Measurements from ENCODE around the gene ECEL1.
"Not testable (repeated sequence)": the region's sequence is repeated elsewhere in the genome, so short reads cannot be mapped to it uniquely, and the experiment has no call there.

ECEL1 gene, protein sequence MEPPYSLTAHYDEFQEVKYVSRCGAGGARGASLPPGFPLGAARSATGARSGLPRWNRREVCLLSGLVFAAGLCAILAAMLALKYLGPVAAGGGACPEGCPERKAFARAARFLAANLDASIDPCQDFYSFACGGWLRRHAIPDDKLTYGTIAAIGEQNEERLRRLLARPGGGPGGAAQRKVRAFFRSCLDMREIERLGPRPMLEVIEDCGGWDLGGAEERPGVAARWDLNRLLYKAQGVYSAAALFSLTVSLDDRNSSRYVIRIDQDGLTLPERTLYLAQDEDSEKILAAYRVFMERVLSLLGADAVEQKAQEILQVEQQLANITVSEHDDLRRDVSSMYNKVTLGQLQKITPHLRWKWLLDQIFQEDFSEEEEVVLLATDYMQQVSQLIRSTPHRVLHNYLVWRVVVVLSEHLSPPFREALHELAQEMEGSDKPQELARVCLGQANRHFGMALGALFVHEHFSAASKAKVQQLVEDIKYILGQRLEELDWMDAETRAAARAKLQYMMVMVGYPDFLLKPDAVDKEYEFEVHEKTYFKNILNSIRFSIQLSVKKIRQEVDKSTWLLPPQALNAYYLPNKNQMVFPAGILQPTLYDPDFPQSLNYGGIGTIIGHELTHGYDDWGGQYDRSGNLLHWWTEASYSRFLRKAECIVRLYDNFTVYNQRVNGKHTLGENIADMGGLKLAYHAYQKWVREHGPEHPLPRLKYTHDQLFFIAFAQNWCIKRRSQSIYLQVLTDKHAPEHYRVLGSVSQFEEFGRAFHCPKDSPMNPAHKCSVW

GRCh38 chr2:232487385-232488096 lies at the start of gene ECEL1:
TSS of gene ECEL1 (minus strand) at chr2:232487834. CDS start at chr2:232486653, 1,181 bp downstream.
- no peak for DNase-seq (ENCODE audit: low read depth in 2 of 3, low spot score in 2 of 3)

- DNase-seq (ENCODE audit: low read depth in 2 of 3, low spot score in 2 of 3) = no peak
Observed at GRCh38 chr2:232537079-232537478, 49.4 kb upstream of the ECEL1 start.

DNA sequence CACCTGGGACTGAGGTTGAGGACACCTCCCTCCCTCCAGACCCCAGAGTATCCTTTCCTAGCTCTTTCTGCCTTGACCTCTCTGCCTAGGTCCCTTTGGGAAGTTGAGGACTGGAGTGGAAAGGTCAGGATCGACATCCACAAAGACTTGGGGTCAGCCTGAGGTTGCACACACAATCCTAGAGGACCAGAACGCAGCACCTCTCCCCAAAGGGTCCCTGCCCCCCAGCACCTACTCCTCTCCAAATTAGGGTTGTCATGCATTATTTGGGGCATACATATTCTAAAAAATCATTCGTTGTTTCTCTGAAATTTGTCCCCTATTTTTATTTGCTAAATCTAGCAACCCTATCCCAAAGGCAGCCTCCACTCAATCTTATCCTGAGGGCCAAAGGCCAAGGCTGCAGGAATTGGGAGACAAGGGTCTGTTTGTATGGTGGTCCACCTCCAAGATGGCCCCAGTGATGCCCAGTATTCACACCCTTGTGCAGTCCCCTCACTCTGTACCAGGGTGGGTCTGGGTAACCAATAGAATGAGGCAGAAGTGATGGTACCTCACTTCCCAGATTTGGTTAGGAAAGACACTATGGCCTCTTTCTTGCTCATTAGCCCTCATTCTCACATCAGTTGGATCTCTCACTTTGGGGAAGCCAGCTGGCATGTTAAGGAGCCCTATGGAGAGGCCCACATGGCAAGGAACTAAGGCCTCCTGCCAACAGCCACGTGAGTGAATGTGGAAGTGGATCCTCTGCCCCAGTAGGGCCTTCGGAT lies 48.3 kb upstream of the ECEL1 start:
- no peak for DNase-seq (ENCODE audit: low read depth in 2 of 3, low spot score in 2 of 3)

DNA sequence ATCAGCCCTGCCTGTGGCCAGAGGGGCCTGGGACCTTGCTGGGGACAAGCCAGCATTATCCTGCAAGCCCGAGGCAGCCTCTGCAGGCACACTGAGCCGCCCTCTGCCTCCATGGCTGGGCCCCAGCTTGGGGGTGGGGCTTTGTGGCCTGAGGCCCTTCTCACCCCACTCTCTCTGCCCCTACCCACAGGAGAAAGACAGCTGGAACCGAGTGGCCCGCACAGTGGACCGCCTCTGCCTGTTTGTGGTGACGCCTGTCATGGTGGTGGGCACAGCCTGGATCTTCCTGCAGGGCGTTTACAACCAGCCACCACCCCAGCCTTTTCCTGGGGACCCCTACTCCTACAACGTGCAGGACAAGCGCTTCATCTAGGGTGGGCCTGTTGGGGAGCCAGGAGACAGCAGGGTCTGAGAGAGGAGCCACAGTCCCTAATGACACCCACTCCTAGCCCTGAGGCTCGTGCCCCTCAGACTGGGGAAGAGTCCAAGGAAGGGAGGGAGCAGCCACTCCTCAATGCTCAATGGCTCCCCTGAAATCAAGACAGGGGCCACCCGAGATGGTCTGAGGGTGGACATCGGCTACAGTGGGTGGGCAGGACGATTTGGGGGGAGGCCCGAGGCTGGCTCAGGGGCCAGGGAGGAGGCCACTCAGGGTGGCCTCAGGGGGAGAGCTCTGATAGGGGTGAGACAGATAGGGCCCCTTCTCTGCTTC lies 47.5 kb upstream of the ECEL1 start:
- no peak for DNase-seq (ENCODE audit: low read depth in 2 of 3, low spot score in 2 of 3)

DNA sequence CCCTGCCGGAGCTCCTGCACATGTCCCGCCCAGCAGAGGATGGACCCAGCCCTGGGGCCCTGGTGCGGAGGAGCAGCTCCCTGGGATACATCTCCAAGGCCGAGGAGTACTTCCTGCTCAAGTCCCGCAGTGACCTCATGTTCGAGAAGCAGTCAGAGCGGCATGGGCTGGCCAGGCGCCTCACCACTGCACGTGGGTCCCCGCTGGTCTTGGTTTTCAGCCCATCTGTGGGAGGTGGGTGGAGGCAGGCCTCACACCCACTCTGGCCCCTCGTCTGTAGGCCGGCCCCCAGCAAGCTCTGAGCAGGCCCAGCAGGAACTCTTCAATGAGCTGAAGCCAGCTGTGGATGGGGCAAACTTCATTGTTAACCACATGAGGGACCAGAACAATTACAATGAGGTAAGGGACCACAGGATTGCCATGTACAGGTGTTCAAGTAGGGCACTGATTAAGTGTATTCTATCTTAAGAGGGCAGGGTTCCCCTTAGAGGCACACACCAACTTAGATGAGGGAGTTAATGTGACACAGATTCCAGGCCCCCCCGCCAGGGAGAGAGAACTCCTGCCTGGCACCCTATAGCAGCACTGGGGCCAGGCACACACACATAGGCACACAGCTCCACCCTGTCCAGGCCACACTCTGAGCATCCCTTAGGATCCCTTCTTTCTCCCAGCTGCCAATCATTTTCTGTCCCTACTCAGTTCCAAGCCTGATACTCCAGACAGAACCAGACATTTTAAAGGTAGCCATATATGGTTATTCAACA lies 46.5 kb upstream of the ECEL1 start:
- no peak for DNase-seq (ENCODE audit: low read depth in 2 of 3, low spot score in 2 of 3)

DNA sequence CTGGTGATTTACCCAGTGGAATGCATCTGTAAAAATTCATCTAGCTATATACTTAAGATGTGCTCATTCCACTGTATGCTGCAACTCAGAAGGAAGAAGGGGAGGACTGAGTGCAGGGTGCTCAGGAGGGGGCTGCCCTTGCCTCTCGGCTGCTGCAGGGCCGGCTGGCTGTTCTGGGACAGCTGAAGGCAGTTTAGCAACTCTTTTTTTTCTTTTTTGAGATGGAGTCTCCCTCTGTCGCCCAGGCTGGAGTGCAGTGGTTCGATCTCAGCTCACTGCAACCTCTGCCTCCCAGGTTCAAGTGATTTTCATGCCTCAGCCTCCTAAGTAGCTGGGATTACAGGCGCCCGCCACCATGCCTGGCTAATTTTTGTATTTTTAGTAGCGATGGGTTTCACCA lies 45.2 kb upstream of the ECEL1 start:
- DNase-seq (ENCODE audit: low read depth in 2 of 3, low spot score in 2 of 3) = not testable (repeated sequence)

GRCh38 chr2:232532419-232532818 lies 44.8 kb upstream of the ECEL1 start:
- DNase-seq (ENCODE audit: low read depth in 2 of 3, low spot score in 2 of 3) = no peak

- DNase-seq (ENCODE audit: low read depth in 2 of 3, low spot score in 2 of 3) = no peak
Observed at GRCh38 chr2:232530626-232531260, 43.1 kb upstream of the ECEL1 start.

GRCh38 chr2:232529806-232530547 lies 42.3 kb upstream of the ECEL1 start:
- no peak for DNase-seq (ENCODE audit: low read depth in 2 of 3, low spot score in 2 of 3)

DNA sequence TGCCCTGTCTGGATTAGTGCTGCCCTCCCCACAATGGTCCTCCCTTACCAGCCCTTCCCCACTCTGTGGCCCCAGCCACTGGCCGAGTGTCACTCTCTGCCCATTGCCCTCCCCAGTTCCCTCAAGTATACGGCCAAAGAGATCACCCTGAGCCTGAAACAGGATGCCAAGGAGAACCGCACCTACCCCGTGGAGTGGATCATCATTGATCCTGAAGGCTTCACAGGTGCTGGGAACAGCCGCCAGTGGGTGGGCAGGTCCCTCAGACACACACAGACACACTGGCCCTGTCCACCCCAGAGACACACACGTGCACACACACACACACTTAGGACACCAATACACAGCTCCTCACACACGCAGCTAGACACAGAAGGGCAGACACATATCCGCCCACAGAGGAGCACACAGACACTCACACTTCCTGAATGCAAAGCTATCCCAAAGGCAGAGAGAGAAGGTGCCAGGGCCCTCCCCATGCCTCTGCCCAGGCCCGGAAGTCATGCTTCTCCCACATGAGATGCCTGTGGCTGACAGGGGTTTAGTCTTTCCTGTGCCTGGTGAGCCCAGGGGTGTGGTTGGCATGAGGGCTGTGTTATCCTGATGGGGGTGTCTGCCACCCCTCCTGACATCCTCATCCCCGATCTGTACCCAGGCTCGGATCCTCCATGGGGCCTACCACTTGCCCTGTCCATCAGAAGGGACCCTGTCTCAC lies 41.3 kb upstream of the ECEL1 start:
- no peak for DNase-seq (ENCODE audit: low read depth in 2 of 3, low spot score in 2 of 3)

- DNase-seq (ENCODE audit: low read depth in 2 of 3, low spot score in 2 of 3) = no peak
Observed at GRCh38 chr2:232527905-232528470, 40.4 kb upstream of the ECEL1 start.

DNA sequence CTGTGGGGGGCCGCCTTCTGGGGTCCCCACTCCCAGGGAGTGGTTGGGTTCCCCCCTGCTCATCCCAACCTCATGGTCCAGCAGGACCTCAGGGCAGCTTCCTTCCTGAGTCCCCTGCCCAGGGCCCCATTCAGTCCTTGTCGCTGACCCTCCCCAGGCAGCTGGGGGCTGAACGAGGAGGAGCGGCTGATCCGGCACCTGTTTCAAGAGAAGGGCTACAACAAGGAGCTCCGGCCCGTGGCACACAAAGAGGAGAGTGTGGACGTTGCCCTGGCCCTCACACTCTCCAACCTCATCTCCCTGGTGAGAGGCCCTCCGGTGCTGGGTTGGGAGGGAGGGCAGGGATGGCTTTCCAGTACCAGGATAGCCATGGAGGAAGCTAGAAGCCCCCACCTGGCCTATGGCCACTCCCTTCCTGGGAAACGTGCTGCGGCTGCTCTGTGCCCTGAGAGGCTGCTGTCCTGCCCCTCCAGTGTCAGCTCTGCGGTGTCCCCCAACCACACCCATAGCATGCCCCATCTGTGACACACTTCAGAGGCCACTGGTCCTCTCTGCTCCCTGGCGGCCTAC lies 38.8 kb upstream of the ECEL1 start:
- DNase-seq (ENCODE audit: low read depth in 2 of 3, low spot score in 2 of 3) = no peak

- DNase-seq (ENCODE audit: low read depth in 2 of 3, low spot score in 2 of 3) = no peak
Observed at GRCh38 chr2:232525791-232526371, 38.2 kb upstream of the ECEL1 start, which contains the start of gene CHRND. TSS of gene CHRND (plus strand) at chr2:232526160. CDS start at chr2:232526216, 56 bp downstream.

GRCh38 chr2:232525199-232525598 lies 37.6 kb upstream of the ECEL1 start:
- DNase-seq (ENCODE audit: low read depth in 2 of 3, low spot score in 2 of 3) = no peak

GRCh38 chr2:232524771-232525170 lies 37.1 kb upstream of the ECEL1 start:
- no peak for DNase-seq (ENCODE audit: low read depth in 2 of 3, low spot score in 2 of 3)

Measured in activated CD8-positive, alpha-beta memory T cell treated with anti-CD3 and anti-CD28 coated beads for 48 hours (primary cell).